ENCODE measurements around the gene SYNJ2. TPM values are rescaled to one million over a fixed set of nuclear protein-coding genes. Genes with fewer than 3 reads are reported as not detected.

SYNJ2 gene
- total and polyA plus RNA-seq, 2 experiments from 2014 or later = 2.8 to 5.6 TPM

GRCh38 chr6:158017621-158018040, 36.0 kb downstream of the SYNJ2 start (continued):
- no peak for TF ChIP-seq STAT1 (IDR thresholded peaks at IDR 0.05; ENCODE audit: unreplicated experiment)
- TF ChIP-seq EZH2 (IDR thresholded peaks at IDR 0.05; ENCODE audit: low read depth, unreplicated experiment) = no peak
- no peak for TF ChIP-seq ZNF114 (CRISPR knock-in tag; IDR thresholded peaks at IDR 0.05)
- no peak for TF ChIP-seq EZH2phosphoT487 (IDR thresholded peaks at IDR 0.05; ENCODE audit: unreplicated experiment)
- TF ChIP-seq REST (IDR thresholded peaks at IDR 0.05; ENCODE audit: unreplicated experiment) = no peak
- no peak for TF ChIP-seq CTCF (conservative IDR thresholded peaks at IDR 0.05; ENCODE audit: low read depth in 2 of 2)
- no peak for TF ChIP-seq CREB1 (CRISPR knock-in tag; IDR thresholded peaks at IDR 0.05; ENCODE audit: low read depth)

GRCh38 chr6:158018041-158018771, 36.5 kb downstream of the SYNJ2 start:
- no peak overlapping the region for H3K27ac ChIP-seq (ENCODE audit: low read depth)
- H3K27me3 Mint-ChIP-seq (ENCODE audit: insufficient read depth, low read depth, poor library complexity) = peaks cover 8% of the 10 kb centered on the region
- H3K79me2 ChIP-seq (replicated peaks; ENCODE audit: insufficient read depth) = peaks cover 7% of the 10 kb centered on the region; the same call in 1 of the 2 replicates
- H3K4me2 ChIP-seq = no peak overlapping the region
- DNase-seq (ENCODE audit: low spot score) (no peak), ATAC-seq (no peak)
- H3K9me2 ChIP-seq (ENCODE audit: insufficient read depth) = no peaks in the 10 kb centered on the region
- H3K4me1 ChIP-seq (ENCODE audit: insufficient read depth) = no peaks in the 10 kb centered on the region
- H3K36me3 Mint-ChIP-seq (ENCODE audit: low read depth) = peaks cover 8% of the 10 kb centered on the region
- peaks cover 20% of the 10 kb centered on the region for H3K4me1 Mint-ChIP-seq
- H4K20me1 ChIP-seq (replicated peaks; ENCODE audit: insufficient read depth) = no peaks in the 10 kb centered on the region
- no peaks in the 10 kb centered on the region for H3K36me3 ChIP-seq (ENCODE audit: insufficient read depth)
- H3K9me3 Mint-ChIP-seq = no peaks in the 10 kb centered on the region
- no peaks in the 10 kb centered on the region for H3F3A ChIP-seq (replicated peaks; ENCODE audit: low read depth)
- H3K4me3 ChIP-seq = no peak overlapping the region
- no peaks in the 10 kb centered on the region for H3K27me3 ChIP-seq (ENCODE audit: insufficient read depth)
- H3K27ac Mint-ChIP-seq = no peak overlapping the region
- H3K4me3 Mint-ChIP-seq = no peak overlapping the region
- TF ChIP-seq ETS1 (IDR thresholded peaks at IDR 0.05) (no peak), ZNF331 (CRISPR knock-in tag; IDR thresholded peaks at IDR 0.05; ENCODE audit: low read depth) (no peak), EZH2phosphoT487 (IDR thresholded peaks at IDR 0.05; ENCODE audit: unreplicated experiment) (no peak), STAT1 (IDR thresholded peaks at IDR 0.05; ENCODE audit: unreplicated experiment) (no peak), CREB1 (CRISPR knock-in tag; IDR thresholded peaks at IDR 0.05; ENCODE audit: low read depth) (no peak), NANOG (IDR thresholded peaks at IDR 0.05; ENCODE audit: borderline replicate concordance) (no peak), EZH2 (IDR thresholded peaks at IDR 0.05; ENCODE audit: low read depth, unreplicated experiment) (no peak), CTCF (conservative IDR thresholded peaks at IDR 0.05; ENCODE audit: low read depth in 2 of 2) (no peak), REST (IDR thresholded peaks at IDR 0.05; ENCODE audit: unreplicated experiment) (no peak), ZNF114 (CRISPR knock-in tag; IDR thresholded peaks at IDR 0.05) (no peak), POLR2AphosphoS5 (IDR thresholded peaks at IDR 0.05; ENCODE audit: low read depth) (no peak), JUNB (IDR thresholded peaks at IDR 0.05; ENCODE audit: unreplicated experiment) (no peak)
- H2AFZ ChIP-seq = no peak overlapping the region

Measured in GM23338 (cell line).